NCI-H1417 (cell line): ENCODE results near the gene CPB1.
"Not testable (repeated sequence)": the region's sequence is repeated elsewhere in the genome, so short reads cannot be mapped to it uniquely, and the experiment has no call there.

Experiments
- DNase-seq, 3 experiments: peaks; one replicate each; lab custom pipeline; 2025; lab: John Stamatoyannopoulos, UW

The CPB1 gene

DNA sequence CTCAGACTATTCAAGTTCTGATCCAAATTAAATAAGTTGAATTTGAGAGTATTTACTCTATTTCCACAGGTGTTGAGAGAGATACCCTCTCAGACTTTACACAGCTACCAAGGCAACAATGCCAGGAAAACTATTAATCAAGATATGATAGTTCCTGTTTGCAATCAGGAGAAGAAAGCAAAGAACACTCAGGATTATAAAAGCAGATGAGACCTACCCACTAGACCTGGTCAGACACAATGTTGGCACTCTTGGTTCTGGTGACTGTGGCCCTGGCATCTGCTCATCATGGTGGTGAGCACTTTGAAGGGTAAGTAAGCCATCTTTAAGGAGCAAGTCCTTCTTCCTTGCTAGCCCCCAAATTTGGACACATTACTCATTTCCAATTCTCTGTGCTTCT, at the start of gene CPB1:
TSS of gene CPB1 (plus strand) at position 227 of the 400 bp plus-strand sequence. CDS start at position 240, 13 bp downstream.
- DNase-seq, result no peak

- no peak for DNase-seq
Measured at GRCh38 chr3:148778926-148779325, 48.7 kb upstream of the CPB1 start.

- not testable (repeated sequence) for DNase-seq
Measured at GRCh38 chr3:148785026-148785425, 42.6 kb upstream of the CPB1 start.

DNA sequence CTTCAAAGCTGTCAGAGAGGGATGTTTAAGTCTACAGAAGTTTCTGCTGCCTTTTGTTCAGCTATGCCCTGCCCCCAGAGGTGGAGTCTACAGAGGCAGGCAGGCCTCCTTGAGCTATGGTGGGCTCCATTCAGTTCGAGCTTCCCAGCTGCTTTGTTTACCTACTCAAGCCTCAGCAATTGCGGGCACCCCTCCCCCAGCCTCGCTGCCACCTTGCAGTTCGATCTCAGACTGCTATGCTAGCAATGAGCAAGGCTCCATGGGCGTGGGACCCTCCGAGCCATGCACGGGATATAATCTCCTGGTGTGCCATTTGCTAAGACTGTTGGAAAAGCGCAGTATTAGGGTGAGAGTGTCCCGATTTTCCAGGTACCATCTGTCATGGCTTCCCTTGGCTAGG, 41.5 kb upstream of the CPB1 start:
- DNase-seq, result not testable (repeated sequence)

DNA sequence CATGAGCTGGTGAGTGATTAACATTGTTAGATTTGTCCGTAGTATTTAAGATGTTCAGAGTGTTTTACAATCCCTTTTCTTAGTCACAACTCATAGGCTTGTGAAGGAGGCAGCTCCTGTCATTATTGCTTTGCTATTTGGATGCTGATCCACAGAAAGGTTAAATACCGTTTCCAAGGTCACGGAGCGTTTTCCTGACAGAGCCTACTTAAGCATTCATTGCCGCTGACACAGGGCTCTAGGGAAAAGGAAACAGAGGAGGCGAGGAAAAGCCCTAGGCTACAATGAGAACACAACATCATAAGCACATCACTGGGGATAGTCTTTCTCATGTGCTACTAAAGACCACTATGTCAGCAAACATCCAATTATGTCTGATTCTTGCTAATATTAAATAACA, 38.5 kb upstream of the CPB1 start:
- DNase-seq, result peak in 2 of 3 experiments; percentile 21 to 61

- no peak for DNase-seq
Measured at GRCh38 chr3:148789906-148790305, 37.7 kb upstream of the CPB1 start.

DNA sequence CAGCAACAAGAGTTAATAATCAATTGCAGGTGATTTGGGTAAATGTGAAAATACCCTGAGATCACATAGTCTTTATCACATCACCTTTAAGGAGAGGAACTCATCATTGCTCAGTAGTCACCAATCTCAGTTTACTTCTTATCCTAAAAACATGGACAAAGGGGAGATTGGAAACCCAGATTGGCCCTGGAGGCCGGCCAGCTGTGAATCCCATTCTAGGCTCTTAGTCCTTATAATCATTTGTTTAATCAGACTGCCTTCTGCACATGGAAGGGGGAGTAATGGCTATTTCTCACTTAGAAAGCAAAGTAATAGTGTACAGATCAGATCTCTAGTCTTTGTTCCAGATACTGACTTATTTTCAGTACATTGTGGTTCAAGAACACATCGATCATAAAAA, 37.2 kb upstream of the CPB1 start:
- DNase-seq, result no peak

- no peak for DNase-seq
Measured at GRCh38 chr3:148790851-148791735, 36.5 kb upstream of the CPB1 start.

- no peak for DNase-seq
Measured at GRCh38 chr3:148791920-148792319, 35.7 kb upstream of the CPB1 start.

- DNase-seq, result no peak
Measured at GRCh38 chr3:148792516-148792915, 35.1 kb upstream of the CPB1 start.

GRCh38 chr3:148796799-148797198, 30.8 kb upstream of the CPB1 start:
- DNase-seq, result peak in 1 of 3 experiments; percentile 13

- DNase-seq, result peak in 1 of 3 experiments; percentile 38
Measured at GRCh38 chr3:148797795-148798194, 29.8 kb upstream of the CPB1 start.

- no peak for DNase-seq
Measured at GRCh38 chr3:148800414-148800813, 27.2 kb upstream of the CPB1 start.

DNA sequence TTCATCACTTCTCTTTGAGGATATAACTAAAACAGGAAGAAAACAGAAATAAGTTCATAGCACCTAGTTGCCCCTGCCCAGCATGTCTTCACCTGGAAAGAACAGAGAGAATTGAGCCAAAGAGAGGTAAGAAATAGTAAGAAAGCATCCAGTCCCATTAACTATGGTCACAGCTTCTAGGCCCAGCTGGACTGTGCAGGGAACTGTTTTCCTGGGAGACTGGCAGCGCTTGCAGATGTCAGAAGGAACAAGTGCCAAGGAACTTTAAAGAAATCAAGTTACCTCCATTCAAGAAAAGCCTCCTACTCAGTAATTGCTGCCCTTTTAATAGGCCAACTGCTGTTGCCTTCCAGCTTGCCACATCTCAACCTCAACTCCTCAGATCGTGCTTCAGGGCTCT, 17.8 kb upstream of the CPB1 start:
- DNase-seq, result no peak

DNA sequence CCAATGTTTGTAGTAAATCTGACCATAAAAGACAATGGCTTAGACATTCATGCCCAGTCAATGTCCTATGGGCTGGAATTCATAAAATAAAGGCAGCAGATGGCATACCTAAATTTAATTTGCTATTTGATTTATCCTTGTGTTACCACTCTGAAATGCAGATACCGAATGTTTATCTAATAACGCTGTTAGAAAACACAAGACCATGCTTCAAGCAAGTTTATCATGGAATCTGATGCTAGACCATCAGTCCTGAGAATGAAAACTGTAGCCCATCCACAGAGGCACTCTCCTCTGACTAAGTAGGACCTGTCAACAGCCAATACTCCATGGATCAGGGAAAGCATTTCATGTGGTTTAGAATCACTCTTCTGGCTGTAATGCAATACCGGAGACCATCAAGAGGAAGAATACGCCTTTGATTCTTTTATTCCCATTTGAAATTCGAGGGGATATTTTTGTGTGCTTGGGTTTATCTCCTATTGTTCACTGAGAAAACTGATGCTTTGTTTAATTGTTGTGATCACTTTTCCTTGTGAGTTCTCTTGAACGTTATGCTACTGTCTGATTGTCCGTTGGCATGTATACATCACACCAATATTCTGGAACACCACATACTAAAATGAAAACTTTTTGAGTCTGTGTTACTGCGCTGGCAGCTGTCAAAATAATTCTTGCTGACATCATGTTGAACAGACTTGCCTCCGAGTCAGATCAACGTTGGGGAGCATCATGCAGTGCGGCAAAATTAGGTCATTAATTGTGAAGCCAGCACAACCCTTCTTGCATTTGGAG, 12.1 kb upstream of the CPB1 start:
- peak in 1 of 3 experiments; percentile 26 for DNase-seq

DNA sequence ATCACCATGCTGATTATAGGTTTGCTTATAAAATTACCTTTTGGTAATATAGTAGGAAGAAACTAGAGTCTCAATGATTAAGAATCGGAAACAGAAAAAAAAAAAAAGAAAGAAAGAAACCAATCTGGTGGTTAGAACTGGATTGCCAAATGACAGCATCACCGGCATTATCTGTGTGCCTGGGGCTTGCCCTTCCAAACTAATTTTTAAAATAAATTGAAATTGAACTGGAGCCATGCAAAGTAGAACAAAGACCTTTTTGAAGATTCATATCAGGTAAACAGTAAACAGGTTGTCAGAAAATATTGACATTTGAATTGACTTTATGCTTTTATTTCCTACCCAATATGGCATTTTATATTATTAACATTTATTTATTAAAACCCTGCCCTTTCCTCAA, 11.2 kb upstream of the CPB1 start:
- DNase-seq, result peak in 1 of 3 experiments; percentile 48

- DNase-seq, result peak in 2 of 3 experiments; percentile 58 to 95
Measured at GRCh38 chr3:148816981-148817525, 10.6 kb upstream of the CPB1 start.

- peak in 1 of 3 experiments; percentile 30 for DNase-seq
Measured at GRCh38 chr3:148820361-148821245, 7.0 kb upstream of the CPB1 start.

DNA sequence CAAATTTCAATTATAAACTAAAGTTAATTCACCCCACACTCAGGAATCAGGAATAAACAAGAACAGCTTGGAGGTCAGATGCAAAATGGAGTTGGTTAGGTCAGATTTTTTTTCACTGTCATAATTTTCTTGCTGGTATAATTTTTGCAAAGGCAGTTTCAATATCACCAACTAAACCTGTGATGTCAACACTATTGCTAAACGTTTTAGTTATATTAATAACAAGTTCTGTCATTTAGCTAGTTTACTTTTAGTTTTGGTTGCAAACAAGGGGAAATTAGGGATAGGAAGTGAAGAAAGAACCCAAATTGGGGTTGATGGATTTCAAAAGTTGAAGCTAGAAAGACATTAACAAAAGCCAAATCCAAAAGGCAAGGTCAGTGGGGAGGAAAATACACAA, 4.6 kb upstream of the CPB1 start:
- DNase-seq, result no peak

- DNase-seq, result no peak
Measured at GRCh38 chr3:148825476-148825875, 2.1 kb upstream of the CPB1 start.

DNA sequence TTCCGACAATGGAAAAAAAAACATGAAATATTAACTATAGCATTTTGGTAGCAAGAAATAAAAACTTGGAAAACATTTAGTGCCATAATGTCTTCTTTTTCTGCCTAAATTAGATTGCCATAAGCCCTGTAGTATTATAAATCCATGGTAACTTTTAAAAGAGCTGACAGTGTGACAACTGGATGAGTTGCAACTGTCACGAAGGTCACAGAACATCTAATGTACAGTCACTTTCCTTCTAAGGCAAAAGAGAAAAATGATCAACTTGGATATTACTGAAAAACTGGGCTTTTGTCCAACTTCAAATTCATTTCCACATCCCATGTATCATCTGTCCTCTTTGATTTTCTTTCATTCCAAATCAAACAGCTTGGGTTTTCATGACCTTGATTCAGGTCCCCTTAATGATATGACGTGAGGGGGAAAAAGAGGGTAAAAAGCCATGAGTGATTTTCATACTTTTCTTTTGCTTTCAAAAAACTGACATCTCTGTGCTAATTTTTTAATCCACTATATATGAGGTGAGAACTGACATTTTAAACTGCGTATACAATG, 602 bp downstream of the CPB1 start:
- no peak for DNase-seq
